Measurements from ENCODE around the gene SMAP1.
"Not testable (repeated sequence)": the region's sequence is repeated elsewhere in the genome, so short reads cannot be mapped to it uniquely, and the experiment has no call there.

The SMAP1 gene

GRCh38 chr6:70735513-70735912, 67.8 kb downstream of the SMAP1 start:
- in situ Hi-C loops (cut with HindIII; ENCODE audit: low sequenced_read_pairs) = no loop called here

- in situ Hi-C loops (cut with HindIII; ENCODE audit: low sequenced_read_pairs) = no loop called here
Observed at GRCh38 chr6:70738028-70738427, 70.3 kb downstream of the SMAP1 start.

GRCh38 chr6:70739534-70739933, 71.9 kb downstream of the SMAP1 start:
- in situ Hi-C loops (cut with HindIII; ENCODE audit: low sequenced_read_pairs) = no loop called here

- in situ Hi-C loops (cut with HindIII; ENCODE audit: low sequenced_read_pairs) = loop anchor here (5.0 kb wide), 1 partner anchor 92 kb away; no protein-coding TSS in a partner anchor
Observed at GRCh38 chr6:70740746-70741145, 73.1 kb downstream of the SMAP1 start.

GRCh38 chr6:70742462-70742861, 74.8 kb downstream of the SMAP1 start:
- in situ Hi-C loops (cut with HindIII; ENCODE audit: low sequenced_read_pairs) = loop anchor here (5.0 kb wide), 1 partner anchor 90 kb away; no protein-coding TSS in a partner anchor

- in situ Hi-C loops (cut with HindIII; ENCODE audit: low sequenced_read_pairs) = no loop called here
Observed at GRCh38 chr6:70753870-70754380, 86.2 kb downstream of the SMAP1 start.

- in situ Hi-C loops (cut with HindIII; ENCODE audit: low sequenced_read_pairs) = no loop called here
Observed at GRCh38 chr6:70758883-70759282, 91.2 kb downstream of the SMAP1 start.

- in situ Hi-C loops (cut with HindIII; ENCODE audit: low sequenced_read_pairs) = no loop called here
Observed at GRCh38 chr6:70763754-70764510, 96.2 kb downstream of the SMAP1 start.

GRCh38 chr6:70764706-70765105, 97.0 kb downstream of the SMAP1 start:
- in situ Hi-C loops (cut with HindIII; ENCODE audit: low sequenced_read_pairs) = no loop called here

GRCh38 chr6:70771351-70771750, 103.7 kb downstream of the SMAP1 start:
- in situ Hi-C loops (cut with HindIII; ENCODE audit: low sequenced_read_pairs) = not testable (repeated sequence)

- in situ Hi-C loops (cut with HindIII; ENCODE audit: low sequenced_read_pairs) = no loop called here
Observed at GRCh38 chr6:70779934-70780333, 112.3 kb downstream of the SMAP1 start.

- in situ Hi-C loops (cut with HindIII; ENCODE audit: low sequenced_read_pairs) = no loop called here
Observed at GRCh38 chr6:70790483-70791224, 123.0 kb downstream of the SMAP1 start.

GRCh38 chr6:70797625-70798024, 129.9 kb downstream of the SMAP1 start:
- in situ Hi-C loops (cut with HindIII; ENCODE audit: low sequenced_read_pairs) = no loop called here

GRCh38 chr6:70806086-70806485, 138.4 kb downstream of the SMAP1 start:
- in situ Hi-C loops (cut with HindIII; ENCODE audit: low sequenced_read_pairs) = no loop called here

- in situ Hi-C loops (cut with HindIII; ENCODE audit: low sequenced_read_pairs) = no loop called here
Observed at GRCh38 chr6:70811788-70812187, 144.1 kb downstream of the SMAP1 start.

- in situ Hi-C loops (cut with HindIII; ENCODE audit: low sequenced_read_pairs) = no loop called here
Observed at GRCh38 chr6:70813885-70814284, 146.2 kb downstream of the SMAP1 start.

GRCh38 chr6:70819646-70820045, 152.0 kb downstream of the SMAP1 start:
- in situ Hi-C loops (cut with HindIII; ENCODE audit: low sequenced_read_pairs) = no loop called here

- in situ Hi-C loops (cut with HindIII; ENCODE audit: low sequenced_read_pairs) = no loop called here
Observed at GRCh38 chr6:70820778-70821177, 153.1 kb downstream of the SMAP1 start.

- in situ Hi-C loops (cut with HindIII; ENCODE audit: low sequenced_read_pairs) = no loop called here
Observed at GRCh38 chr6:70821751-70822150, 154.1 kb downstream of the SMAP1 start.

- in situ Hi-C loops (cut with HindIII; ENCODE audit: low sequenced_read_pairs) = no loop called here
Observed at GRCh38 chr6:70823651-70824050, 156.0 kb downstream of the SMAP1 start.

GRCh38 chr6:70831427-70831826, 163.7 kb downstream of the SMAP1 start:
- in situ Hi-C loops (cut with HindIII; ENCODE audit: low sequenced_read_pairs) = loop anchor here (5.0 kb wide), 1 partner anchor 89 kb away; no protein-coding TSS in a partner anchor

- in situ Hi-C loops (cut with HindIII; ENCODE audit: low sequenced_read_pairs) = loop anchor here (5.0 kb wide), 1 partner anchor 92 kb away; no protein-coding TSS in a partner anchor
Observed at GRCh38 chr6:70834520-70834919, 166.8 kb downstream of the SMAP1 start.
